ENCODE measurements around the gene TMCC3.
"Not testable (repeated sequence)": the region's sequence is repeated elsewhere in the genome, so short reads cannot be mapped to it uniquely, and the experiment has no call there.

TMCC3 gene

GRCh38 chr12:94597268-94597667 is 53.1 kb downstream of the TMCC3 start:
- no peak for DNase-seq

- no peak for DNase-seq
Observed at GRCh38 chr12:94596596-94596995, 53.8 kb downstream of the TMCC3 start.

- DNase-seq: no peak
Observed at GRCh38 chr12:94595152-94595551, 55.2 kb downstream of the TMCC3 start.

- no peak for DNase-seq
Observed at GRCh38 chr12:94594443-94594825, 55.9 kb downstream of the TMCC3 start.

- no peak for DNase-seq
Observed at GRCh38 chr12:94593822-94594442, 56.4 kb downstream of the TMCC3 start.

- not testable (repeated sequence) for DNase-seq
Observed at GRCh38 chr12:94592723-94593122, 57.6 kb downstream of the TMCC3 start.

- DNase-seq: no peak
Observed at GRCh38 chr12:94592080-94592479, 58.3 kb downstream of the TMCC3 start.

- DNase-seq: no peak
Observed at GRCh38 chr12:94590428-94590827, 59.9 kb downstream of the TMCC3 start.

- DNase-seq: no peak
Observed at GRCh38 chr12:94589591-94590001, 60.8 kb downstream of the TMCC3 start.

- DNase-seq: no peak
Observed at GRCh38 chr12:94588346-94588745, 62.0 kb downstream of the TMCC3 start.

GRCh38 chr12:94587266-94588241 is 62.8 kb downstream of the TMCC3 start:
- DNase-seq: no peak

GRCh38 chr12:94586589-94587259 is 63.6 kb downstream of the TMCC3 start:
- DNase-seq: no peak

GRCh38 chr12:94585626-94586025 is 64.7 kb downstream of the TMCC3 start:
- no peak for DNase-seq

- DNase-seq: no peak
Observed at GRCh38 chr12:94584377-94584776, 66.0 kb downstream of the TMCC3 start.

- DNase-seq: no peak
Observed at GRCh38 chr12:94582591-94582990, 67.8 kb downstream of the TMCC3 start.

GRCh38 chr12:94575645-94576403 is 74.5 kb downstream of the TMCC3 start:
- DNase-seq: no peak

- no peak for DNase-seq
Observed at GRCh38 chr12:94575024-94575423, 75.3 kb downstream of the TMCC3 start.

GRCh38 chr12:94571556-94571955 is 78.8 kb downstream of the TMCC3 start:
- DNase-seq: no peak

GRCh38 chr12:94570161-94570560 is 80.2 kb downstream of the TMCC3 start:
- DNase-seq: no peak

GRCh38 chr12:94567761-94568160 is 82.6 kb downstream of the TMCC3 start:
- DNase-seq: no peak

- DNase-seq: no peak
Observed at GRCh38 chr12:94566345-94566744, 84.0 kb downstream of the TMCC3 start.

- no peak for DNase-seq
Observed at GRCh38 chr12:94565683-94566082, 84.7 kb downstream of the TMCC3 start.

- DNase-seq: no peak
Observed at GRCh38 chr12:94563286-94563685, 87.1 kb downstream of the TMCC3 start.

Data from activated gamma-delta T cell treated with Interleukin-2 at 50 U/mL for 16 hours (primary cell).